HG03575 (cell line): ENCODE measurements around the gene MANF.
"Not testable (repeated sequence)": the region's sequence is repeated elsewhere in the genome, so short reads cannot be mapped to it uniquely, and the experiment has no call there.

Experiments
- ATAC-seq: cut with Tn5 transposase; IDR thresholded peaks from one replicate; pipeline ENCODE4 v1.9.1; 2021; ENCODE audit not compliant: unreplicated experiment, insufficient number of reproducible peaks, low FRiP score; ENCODE audit errors: extremely low read depth

Gene MANF

GRCh38 chr3:51368276-51368675 is 16.8 kb upstream of the MANF start:
- ATAC-seq, result not testable (repeated sequence)

DNA sequence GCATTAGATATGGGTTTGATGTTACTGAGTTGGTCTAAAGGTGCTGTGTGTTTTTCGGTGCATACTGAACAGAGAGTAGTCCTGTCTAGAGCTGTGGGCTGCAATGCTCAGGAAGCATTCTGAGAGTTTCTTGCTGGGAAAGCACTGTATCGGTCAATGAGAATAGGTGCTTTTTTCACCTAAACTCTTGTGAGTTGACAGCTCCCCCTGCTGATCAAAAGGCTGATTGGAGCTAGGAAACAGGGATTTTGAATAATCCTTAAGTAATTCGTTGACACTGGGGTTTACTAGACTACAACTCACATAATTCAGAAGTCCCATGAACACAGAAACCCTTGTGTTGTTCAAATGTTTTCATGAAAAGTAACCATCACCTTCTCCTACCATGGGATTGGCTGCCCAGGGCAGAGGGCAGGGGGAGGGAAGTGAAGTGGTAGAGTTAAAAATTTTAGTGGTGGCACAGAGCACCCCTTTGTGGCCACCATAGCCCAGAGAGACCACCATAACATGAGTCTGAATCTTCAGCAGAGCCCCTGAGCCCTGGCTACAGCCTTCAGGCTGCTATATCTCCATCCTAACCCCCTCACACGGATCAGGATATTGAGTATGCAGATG is 13.0 kb upstream of the MANF start:
- no peak for ATAC-seq

GRCh38 chr3:51373658-51374421 is 11.3 kb upstream of the MANF start:
- ATAC-seq, result no peak

DNA sequence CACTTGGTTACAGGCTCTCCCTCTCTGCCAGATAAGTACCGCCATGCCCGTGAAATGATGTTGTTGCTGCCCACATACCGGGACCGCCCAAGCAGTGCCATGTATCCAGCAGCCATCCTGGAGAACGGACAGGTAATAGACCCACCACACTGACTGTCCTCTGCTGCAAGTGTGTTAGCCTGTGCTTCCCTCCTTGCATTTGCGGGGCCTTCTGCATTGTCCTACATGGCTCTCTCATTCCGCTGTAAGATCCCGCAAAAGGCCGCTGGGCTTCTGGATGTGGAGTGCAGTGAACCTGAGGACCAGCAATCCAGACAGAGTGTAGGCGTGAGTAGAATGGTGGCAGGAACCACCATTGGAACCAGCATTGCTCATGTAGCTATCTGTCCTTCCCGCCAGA is 10.6 kb upstream of the MANF start:
- no peak for ATAC-seq

GRCh38 chr3:51375136-51375535 is 10.0 kb upstream of the MANF start:
- no peak for ATAC-seq

GRCh38 chr3:51375571-51375970 is 9.5 kb upstream of the MANF start:
- no peak for ATAC-seq

DNA sequence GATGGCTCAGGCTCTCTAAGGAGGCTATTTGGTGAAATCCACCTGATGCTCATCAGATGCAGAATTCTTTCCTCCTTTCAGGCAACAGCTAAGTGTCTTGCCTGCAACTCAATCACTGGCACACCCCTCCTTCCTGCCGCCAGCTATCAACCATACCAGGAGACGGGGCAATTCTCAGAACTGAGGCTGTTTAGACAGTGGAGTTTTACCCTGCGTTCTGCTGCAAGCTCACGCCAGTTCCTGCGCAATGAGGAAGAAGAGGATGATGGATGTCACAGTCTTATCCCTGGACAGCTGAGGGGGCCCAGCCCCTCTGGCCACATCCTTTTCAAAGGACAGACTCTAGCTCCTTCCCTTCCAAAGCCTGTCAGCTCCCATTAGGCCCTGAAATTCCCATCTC is 7.0 kb upstream of the MANF start:
- ATAC-seq, result no peak

GRCh38 chr3:51378726-51379125 is 6.4 kb upstream of the MANF start:
- no peak for ATAC-seq

DNA sequence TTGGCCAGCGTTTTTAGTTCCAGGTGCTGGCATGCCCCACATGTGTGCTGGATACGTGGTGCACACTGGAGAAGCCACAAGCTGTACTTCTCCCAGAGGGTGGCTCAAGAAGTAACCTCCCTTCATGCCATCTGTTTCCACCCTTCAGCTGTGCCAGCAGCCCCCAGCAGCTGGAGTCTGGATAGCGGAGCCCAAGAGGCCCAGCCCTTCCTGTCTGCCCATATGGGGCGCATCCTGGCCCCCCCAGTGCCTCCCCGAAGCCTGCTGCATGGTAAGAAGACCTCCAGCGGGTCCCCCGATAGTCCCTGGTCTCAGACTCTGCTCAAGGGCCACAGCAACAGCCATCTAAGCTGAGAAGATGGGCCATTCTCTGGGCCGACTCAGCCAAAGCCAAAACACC is 5.8 kb upstream of the MANF start:
- ATAC-seq, result no peak

DNA sequence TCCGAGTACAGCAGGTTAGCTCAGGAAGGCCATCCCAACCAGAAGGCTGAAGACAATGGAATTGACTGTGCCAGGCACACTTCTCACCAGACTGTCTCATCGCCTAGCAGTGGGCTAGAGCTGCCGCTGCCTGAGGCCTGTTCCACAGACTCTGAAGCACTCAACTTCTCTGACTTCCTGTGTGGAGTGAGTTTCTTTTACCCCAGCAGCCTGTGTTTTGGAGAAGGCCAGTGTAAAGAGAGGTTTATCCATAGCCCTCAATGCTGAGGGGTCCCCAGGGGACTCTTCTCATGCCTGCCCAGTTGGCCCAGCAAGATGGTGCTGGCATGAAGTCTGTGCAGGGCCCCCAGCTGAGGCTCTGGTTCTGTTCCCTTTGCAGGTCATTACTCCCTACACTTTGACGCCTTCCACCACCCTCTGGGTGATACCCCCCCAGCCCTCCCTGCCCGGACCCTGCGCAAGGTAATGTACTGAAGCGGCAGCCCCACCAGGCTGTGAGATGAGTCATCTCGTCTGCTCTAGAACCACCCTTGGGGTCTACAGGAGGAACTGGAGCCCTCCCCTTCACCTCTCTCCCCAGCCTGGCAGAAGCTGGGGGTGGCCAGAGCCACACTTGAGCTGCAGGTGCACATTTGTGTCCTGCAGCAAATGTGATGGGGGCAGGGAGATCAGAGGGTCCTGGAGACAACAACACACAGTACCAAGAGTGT is 5.2 kb upstream of the MANF start:
- no peak for ATAC-seq

DNA sequence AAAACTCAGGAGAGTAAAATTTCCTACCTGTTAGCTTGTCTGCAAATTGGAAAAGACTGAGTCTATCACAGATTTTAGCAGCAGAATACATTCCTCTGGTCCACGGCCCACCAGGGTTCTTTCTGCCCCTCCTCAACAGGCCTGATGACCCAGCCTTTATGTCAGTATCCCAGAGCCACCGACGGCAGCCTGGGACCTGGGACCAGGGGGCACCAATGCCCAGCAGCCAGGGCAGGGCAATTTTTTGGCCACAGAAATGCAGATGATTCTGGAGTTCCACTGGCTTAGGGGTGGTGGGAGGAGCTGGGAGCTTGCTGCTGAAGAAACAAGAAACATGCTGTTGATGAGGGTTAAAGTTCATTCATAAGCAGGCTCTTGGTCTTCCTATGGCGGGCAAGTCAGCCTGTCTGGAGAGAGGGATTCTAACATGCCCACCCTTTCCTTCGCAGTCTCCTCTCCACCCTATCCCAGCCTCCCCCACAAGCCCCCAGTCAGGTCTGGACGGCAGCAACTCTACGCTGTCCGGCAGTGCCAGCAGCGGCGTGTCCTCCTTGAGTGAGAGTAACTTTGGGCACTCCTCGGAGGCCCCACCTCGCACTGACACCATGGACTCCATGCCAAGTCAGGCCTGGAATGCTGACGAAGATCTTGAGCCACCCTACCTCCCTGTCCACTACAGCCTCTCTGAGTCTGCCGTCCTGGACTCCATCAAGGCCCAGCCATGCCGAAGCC is 4.3 kb upstream of the MANF start:
- ATAC-seq, result no peak

- no peak for ATAC-seq
Measured at GRCh38 chr3:51381333-51381705, 3.8 kb upstream of the MANF start.

- no peak for ATAC-seq
Measured at GRCh38 chr3:51382076-51382745, 2.9 kb upstream of the MANF start.

GRCh38 chr3:51382947-51383578 is 2.0 kb upstream of the MANF start:
- ATAC-seq, result no peak

DNA sequence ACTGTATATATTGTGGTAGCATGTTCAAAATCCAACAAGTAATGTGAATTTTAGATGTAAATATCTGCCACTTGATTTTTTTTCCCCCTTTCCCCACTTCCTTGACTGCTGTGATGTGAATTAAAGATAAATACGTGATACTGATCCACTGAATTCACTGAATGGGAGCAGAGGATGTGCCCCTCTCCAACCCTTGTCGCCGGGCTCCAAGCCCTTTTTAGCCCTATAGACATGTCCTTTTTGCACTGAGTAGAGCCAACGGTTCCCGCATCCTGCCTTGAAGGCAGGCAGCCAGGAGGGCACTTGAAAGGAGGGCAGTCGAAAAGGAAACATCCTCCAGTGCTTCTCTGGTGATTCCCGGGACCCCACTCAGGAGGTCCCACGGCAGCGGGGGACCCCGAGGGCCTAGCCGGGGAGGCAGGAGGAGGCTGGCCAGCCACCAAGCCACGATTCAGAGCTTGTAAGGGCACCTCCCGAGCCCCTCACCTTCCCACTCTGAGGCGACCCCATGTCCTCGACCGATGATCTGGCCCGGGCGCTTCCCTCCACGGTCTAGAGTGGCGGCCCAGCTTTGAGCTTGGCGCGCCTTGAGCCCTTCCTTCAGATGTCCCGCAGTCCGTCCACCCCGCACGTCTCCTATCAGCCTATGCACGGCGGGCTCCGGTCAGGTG is 901 bp upstream of the MANF start:
- no peak for ATAC-seq

DNA sequence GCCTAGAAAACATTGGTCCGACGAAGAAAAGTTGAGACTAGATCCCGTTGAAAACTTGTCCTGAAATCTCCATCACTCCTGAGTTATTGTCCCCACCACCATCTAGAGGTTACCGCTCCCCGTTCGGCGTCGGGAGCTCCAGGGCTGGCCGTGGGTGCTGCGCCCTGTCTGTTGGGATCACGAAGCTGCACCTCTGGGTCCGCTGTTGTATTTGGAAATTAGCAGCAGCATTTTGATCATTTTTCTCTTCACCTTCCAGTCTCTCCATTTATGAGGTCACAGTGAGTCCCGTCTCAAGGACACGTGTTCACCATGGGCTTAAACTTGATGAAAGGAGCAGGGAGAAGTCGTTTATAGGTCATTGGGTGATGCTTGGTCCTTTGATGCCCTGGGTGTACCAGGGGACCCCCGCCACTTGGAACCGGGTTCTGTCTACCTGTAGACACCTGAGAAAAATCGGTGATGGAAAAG is 565 bp downstream of the MANF start:
- ATAC-seq, result no peak

- ATAC-seq, result no peak
Measured at GRCh38 chr3:51386159-51386851, 1.2 kb downstream of the MANF start.

- ATAC-seq, result no peak
Measured at GRCh38 chr3:51386852-51387229, 1.8 kb downstream of the MANF start.
